NCI-H1092 treated with DMSO at 0.1 percent for 48 hours (cell line): Measurements from ENCODE around the gene ASCC2.
"Not testable (repeated sequence)": the region's sequence is repeated elsewhere in the genome, so short reads cannot be mapped to it uniquely, and the experiment has no call there.

Experiments used
- DNase-seq: peaks from one replicate; lab custom pipeline; 2025; lab: John Stamatoyannopoulos, UW

ASCC2 gene

GRCh38 chr22:29837741-29838598 is at the start of gene ASCC2:
Gene ASCC2 (minus strand): TSS chr22:29838274. CDS start chr22:29832325, 5,949 bp downstream.
- DNase-seq, result peak; percentile 98

- no peak for DNase-seq
These were observed 49.3 kb upstream of the ASCC2 start for GRCh38 chr22:29887358-29887757.

GRCh38 chr22:29886596-29886995 is 48.5 kb upstream of the ASCC2 start:
- DNase-seq, result no peak

- DNase-seq, result no peak
These were observed 47.5 kb upstream of the ASCC2 start for GRCh38 chr22:29885610-29886009.

- peak; percentile 16 for DNase-seq
These were observed 45.7 kb upstream of the ASCC2 start for GRCh38 chr22:29883775-29884097.

GRCh38 chr22:29883045-29883774 is 45.1 kb upstream of the ASCC2 start, which contains the start of gene MTMR3:
Gene MTMR3 (plus strand): TSS chr22:29883174. CDS start chr22:29971060, 87,886 bp downstream.
- peak; percentile 84 for DNase-seq

GRCh38 chr22:29882716-29883044 is 44.6 kb upstream of the ASCC2 start:
- DNase-seq, result no peak

- no peak for DNase-seq
These were observed 41.7 kb upstream of the ASCC2 start for GRCh38 chr22:29879753-29880152.

GRCh38 chr22:29877620-29878019 is 39.5 kb upstream of the ASCC2 start:
- no peak for DNase-seq

- no peak for DNase-seq
These were observed 35.9 kb upstream of the ASCC2 start for GRCh38 chr22:29873943-29874342.

GRCh38 chr22:29872989-29873388 is 34.9 kb upstream of the ASCC2 start:
- DNase-seq, result no peak

- no peak for DNase-seq
These were observed 34.2 kb upstream of the ASCC2 start for GRCh38 chr22:29872144-29872893.

GRCh38 chr22:29871684-29872083 is 33.6 kb upstream of the ASCC2 start:
- DNase-seq, result peak; percentile 28

GRCh38 chr22:29870574-29870973 is 32.5 kb upstream of the ASCC2 start:
- DNase-seq, result no peak

GRCh38 chr22:29867851-29868250 is 29.8 kb upstream of the ASCC2 start:
- no peak for DNase-seq

- DNase-seq, result no peak
These were observed 29.2 kb upstream of the ASCC2 start for GRCh38 chr22:29867260-29867659.

GRCh38 chr22:29865572-29865971 is 27.5 kb upstream of the ASCC2 start:
- not testable (repeated sequence) for DNase-seq

- DNase-seq, result no peak
These were observed 23.7 kb upstream of the ASCC2 start for GRCh38 chr22:29861672-29862297.

GRCh38 chr22:29860006-29860766 is 22.1 kb upstream of the ASCC2 start:
- no peak for DNase-seq

- not testable (repeated sequence) for DNase-seq
These were observed 21.0 kb upstream of the ASCC2 start for GRCh38 chr22:29859030-29859429.

- DNase-seq, result no peak
These were observed 18.4 kb upstream of the ASCC2 start for GRCh38 chr22:29856496-29856895.
